GM12864 (cell line): Measurements from ENCODE around the gene STIM1.

Experiments used
- DNase-seq: peaks from one replicate; pipeline ENCODE4 v3.0.0-alpha.2; 2011; ENCODE audit warnings: low read depth
- H3K4me3 ChIP-seq: 2 replicates; pipeline ENCODE4 v1.5.1; 2011; ENCODE audit warnings: mild to moderate bottlenecking, low read depth, low read length, control low read depth
- CTCF ChIP-seq: IDR thresholded peaks from 2 replicates; pipeline ENCODE4 v1.5.1; 2011; ENCODE audit warnings: low read depth, mild to moderate bottlenecking, moderate library complexity, low read length, control low read depth, inconsistent platforms; ENCODE audit errors: missing control alignments

STIM1 gene

GRCh38 chr11:4074266-4074665, 218.8 kb downstream of the STIM1 start:
- H3K4me3 ChIP-seq = no peak overlapping the region
- no peak for DNase-seq
- no peak for TF ChIP-seq CTCF

- no peak overlapping the region for H3K4me3 ChIP-seq
- TF ChIP-seq CTCF = no peak
Measured at GRCh38 chr11:4076774-4077173, 221.3 kb downstream of the STIM1 start.

GRCh38 chr11:4083198-4083597, 227.7 kb downstream of the STIM1 start:
- TF ChIP-seq CTCF = no peak
- DNase-seq = no peak
- H3K4me3 ChIP-seq = no peak overlapping the region

More at GRCh38 chr11:4076774-4077173, 221.3 kb downstream of the STIM1 start:
- no peak for DNase-seq

- no peak for DNase-seq
- TF ChIP-seq CTCF = no peak
- H3K4me3 ChIP-seq = no peak overlapping the region
Measured at GRCh38 chr11:4084406-4085125, 229.1 kb downstream of the STIM1 start.

GRCh38 chr11:4085575-4085974, 230.1 kb downstream of the STIM1 start:
- TF ChIP-seq CTCF = no peak
- H3K4me3 ChIP-seq = no peak overlapping the region
- DNase-seq = no peak

GRCh38 chr11:4086575-4087353, 231.3 kb downstream of the STIM1 start:
- no peak overlapping the region for H3K4me3 ChIP-seq
- DNase-seq = no peak
- no peak for TF ChIP-seq CTCF

- no peak for TF ChIP-seq CTCF
- H3K4me3 ChIP-seq = no peak overlapping the region
- no peak for DNase-seq
Measured at GRCh38 chr11:4087551-4087950, 232.1 kb downstream of the STIM1 start.
